ENCODE measurements around the gene C1orf53.

- TF ChIP-seq EP300 (IDR thresholded peaks at IDR 0.05; ENCODE audit: borderline replicate concordance), result no peak
- no peak for TF ChIP-seq RAD21 (IDR thresholded peaks at IDR 0.05; ENCODE audit: low read depth)
- TF ChIP-seq REST (IDR thresholded peaks at IDR 0.05; ENCODE audit: low read depth), result no peak
- no peak for TF ChIP-seq ZBTB7A (IDR thresholded peaks at IDR 0.05; ENCODE audit: low read depth)
- no peak for TF ChIP-seq FOXM1 (IDR thresholded peaks at IDR 0.05; ENCODE audit: borderline replicate concordance, low read depth)
- TF ChIP-seq MAX (IDR thresholded peaks at IDR 0.05), result no peak
- no peak for TF ChIP-seq NFIC (IDR thresholded peaks at IDR 0.05)
- no peak for TF ChIP-seq YY1 (IDR thresholded peaks at IDR 0.05; ENCODE audit: low read depth)
- no peak for TF ChIP-seq TEAD4 (IDR thresholded peaks at IDR 0.05)
- TF ChIP-seq CEBPB (IDR thresholded peaks at IDR 0.05), result no peak
Measured at GRCh38 chr1:197904126-197904787, 1.8 kb downstream of the C1orf53 start.
